Endothelial cell of umbilical vein (primary cell): ENCODE data around the gene PARP6. TPM values are rescaled to one million over a fixed set of nuclear protein-coding genes. Genes with fewer than 3 reads are reported as not detected.

Source experiments
- BruUV-seq: library from RNA; stranded (reverse); fragments of 400-500 nt; replicated peaks from 2 replicates; lab custom pipeline; 2021; lab: Mats Ljungman, UMichigan
- CTCF ChIA-PET: fragments of 300-600, 350-600 bp; sonication (Branson Sonifier 250); formaldehyde crosslinking; loops from one replicate; lab custom pipeline; 2021; ENCODE audit warnings: antibody characterized with exemption, inconsistent platforms; lab: Charles Lee
- POLR2A ChIA-PET: fragments of 300-600, 350-600 bp; sonication (Branson Sonifier 250); formaldehyde crosslinking; loops from one replicate; lab custom pipeline; 2021; ENCODE audit warnings: antibody characterized with exemption, inconsistent platforms; lab: Charles Lee
- DNase-seq: peaks from one replicate; pipeline ENCODE4 v3.0.0-alpha.2; 2011; ENCODE audit warnings: low read depth, low spot score
- FAIRE-seq: peaks from 2 replicates; lab custom pipeline; 2011; peaks lifted over from hg19 to GRCh38; lab: Jason Lieb, UNC
- H2AFZ ChIP-seq: 2 replicates; pipeline ENCODE4 v1.6.0; 2012; ENCODE audit warnings: low read depth, low read length, control low read depth, inconsistent platforms
- H3K27ac ChIP-seq: 2 replicates; pipeline ENCODE4 v1.5.1; 2011; ENCODE audit warnings: low read depth, mild to moderate bottlenecking, control low read depth, low read length, moderate library complexity; ENCODE audit not compliant: insufficient read depth
- H3K27me3 ChIP-seq, 2 experiments: 2 replicates each; pipeline versions ENCODE4 v1.6.0 to v1.6.1; 2011; ENCODE audit warnings: low read length in 2 of 2, mixed read lengths in 1 of 2; ENCODE audit not compliant: control insufficient read depth in 2 of 2, insufficient read depth in 2 of 2
- H3K36me3 ChIP-seq, 2 experiments: 2 replicates in 1 of 2; 3 replicates in 1 of 2; pipeline ENCODE4 v1.5.1; 2011; ENCODE audit warnings: low read length in 2 of 2, mild to moderate bottlenecking in 1 of 2, moderate library complexity in 1 of 2; ENCODE audit not compliant: control insufficient read depth in 2 of 2, insufficient read depth in 2 of 2; ENCODE audit errors: extremely low read depth in 1 of 2
- H3K4me1 ChIP-seq: 3 replicates; pipeline ENCODE4 v1.5.1; 2011; ENCODE audit warnings: mild to moderate bottlenecking, low read length; ENCODE audit not compliant: control insufficient read depth, insufficient read depth; ENCODE audit errors: extremely low read depth
- H3K4me2 ChIP-seq: 2 replicates; pipeline ENCODE4 v1.6.1; 2011; ENCODE audit warnings: low read length, control low read depth, mixed read lengths; ENCODE audit not compliant: insufficient read depth
- H3K4me3 ChIP-seq, 3 experiments: fragments of 200-600 bp in 1 of 3; sonication (generic), shearing (Covaris generic) in 1 of 3; replicated peaks in 1 of 3; 2 replicates each; pipeline ENCODE4 v1.5.1; 2011 to 2016; ENCODE audit warnings: control low read depth in 3 of 3, low read length in 3 of 3, mild to moderate bottlenecking in 2 of 3, inconsistent platforms in 1 of 3, low read depth in 1 of 3, moderate library complexity in 1 of 3; ENCODE audit not compliant: insufficient read depth in 1 of 3
- H3K79me2 ChIP-seq: 2 replicates; pipeline ENCODE4 v1.6.0; 2012; ENCODE audit warnings: low read length, inconsistent platforms; ENCODE audit not compliant: control insufficient read depth, insufficient read depth
- H3K9ac ChIP-seq: replicated peaks from 2 replicates; pipeline ENCODE3; 2011; ENCODE audit warnings: low read length, control low read depth; ENCODE audit not compliant: insufficient read depth; ENCODE audit errors: extremely low read depth
- H3K9me1 ChIP-seq: replicated peaks from 3 replicates; pipeline ENCODE4 v1.6.0; 2011; ENCODE audit warnings: mild to moderate bottlenecking, low read length; ENCODE audit not compliant: control insufficient read depth, insufficient read depth; ENCODE audit errors: extremely low read depth
- H3K9me3 ChIP-seq: replicated peaks from 2 replicates; pipeline ENCODE4 v1.5.1; 2012; ENCODE audit warnings: low read length, inconsistent platforms; ENCODE audit not compliant: control insufficient read depth, insufficient read depth
- H4K20me1 ChIP-seq: replicated peaks from 2 replicates; pipeline ENCODE3; 2011; ENCODE audit warnings: mild to moderate bottlenecking, low read length; ENCODE audit not compliant: control insufficient read depth, insufficient read depth; ENCODE audit errors: extremely low read depth
- CTCF ChIP-seq, 2 donors: IDR thresholded peaks; 1 replicate in 1 of 2; 2 replicates in 1 of 2; pipeline ENCODE4 v1.5.1; 2011; ENCODE audit warnings: low read length in 2 of 2, mild to moderate bottlenecking in 2 of 2, moderate library complexity in 2 of 2, control low read depth in 1 of 2, inconsistent platforms in 1 of 2, low read depth in 1 of 2; ENCODE audit not compliant: insufficient read depth in 1 of 2; ENCODE audit errors: extremely low read depth in 1 of 2
- EZH2 ChIP-seq: IDR thresholded peaks from 2 replicates; pipeline ENCODE4 v1.6.1; 2012; ENCODE audit warnings: borderline replicate concordance, low read depth, mild to moderate bottlenecking, moderate library complexity, low read length, inconsistent platforms; ENCODE audit not compliant: severe bottlenecking
- FOS ChIP-seq: IDR thresholded peaks from 2 replicates; pipeline ENCODE4 v1.6.1; 2011; ENCODE audit warnings: mild to moderate bottlenecking, low read length, moderate library complexity, borderline replicate concordance; ENCODE audit not compliant: insufficient read depth
- GATA2 ChIP-seq: IDR thresholded peaks from 2 replicates; pipeline ENCODE4 v1.7.0; 2011; ENCODE audit warnings: low read depth, mild to moderate bottlenecking, moderate library complexity, mixed read lengths, low read length; ENCODE audit not compliant: insufficient read length, insufficient read depth
- JUN ChIP-seq: IDR thresholded peaks from 2 replicates; pipeline ENCODE4 v1.6.1; 2011; ENCODE audit warnings: borderline replicate concordance, low read depth; ENCODE audit not compliant: insufficient read length, insufficient read depth
- MAX ChIP-seq: IDR thresholded peaks from 2 replicates; pipeline ENCODE4 v1.6.1; 2011; ENCODE audit not compliant: insufficient read depth, insufficient read length
- MYC ChIP-seq: IDR thresholded peaks from one replicate; pipeline ENCODE4 v1.6.1; 2011; ENCODE audit warnings: mild to moderate bottlenecking, low read depth, low read length
- POLR2A ChIP-seq: IDR thresholded peaks from 2 replicates; pipeline ENCODE4 v1.6.1; 2012; ENCODE audit warnings: low read depth, mild to moderate bottlenecking, control low read depth, low read length
- POLR2AphosphoS5 ChIP-seq: IDR thresholded peaks from 2 replicates; pipeline ENCODE4 v1.6.1; 2012; ENCODE audit warnings: low read depth, mild to moderate bottlenecking, control low read depth, low read length, moderate library complexity; ENCODE audit not compliant: insufficient read depth
- dilution Hi-C: fragments of 300-500 bp; cut with MboI; formaldehyde crosslinking; loops from one replicate; pipeline ENCODE4 v1.15.0; 2019; ENCODE audit warnings: low sequenced_read_pairs; ENCODE audit not compliant: extremely low pct_ligation_motif_present
- intact Hi-C: fragments of 100-400 bp; cut with micrococcal nuclease; formaldehyde crosslinking; loops from one replicate; pipeline ENCODE4 v1.10.0; 2022
- polyA plus RNA-seq, 4 experiments: library from polyadenylated mRNA; depleted of rRNA in 3 of 4; stranded (reverse) in 3 of 4; unstranded in 1 of 4; fragments of >200 nt; gene quantifications; 2 replicates each; pipeline versions ENCODE4 v1.2.1 to v1.2.3, GENCODE V29; 2011 to 2012; ENCODE audit warnings: missing spikeins in 1 of 4
- total RNA-seq: library from RNA; stranded (reverse); gene quantifications from 2 replicates; pipeline ENCODE4 v1.2.3, GENCODE V29; 2021

The PARP6 gene
- total and polyA plus RNA-seq, 2 donors (not counting 3 experiments of a cell fraction or from before 2014, with no cell fraction given), result 41.1 to 53.3 TPM

- H3K79me2 ChIP-seq, result no peaks in the 10 kb centered on the region
- no TSS peak for BruUV-seq
- TF ChIP-seq MYC (no peak), CTCF (IDR thresholded peaks at IDR 0.05; ENCODE audit: extremely low read depth in 1 of 2, insufficient read depth in 1 of 2, low read depth in 1 of 2, low read length in 2 of 2) (no peak), FOS (no peak), GATA2 (no peak), JUN (no peak), EZH2 (no peak), POLR2A (no peak), MAX (no peak), POLR2AphosphoS5 (no peak)
- H3K9me1 ChIP-seq, result no peaks in the 10 kb centered on the region
- H3K9me3 ChIP-seq, result no peaks in the 10 kb centered on the region
- no peak overlapping the region for H3K4me2 ChIP-seq
- H3K4me3 ChIP-seq, result no peak overlapping the region
- H3K4me1 ChIP-seq, result no peaks in the 10 kb centered on the region
- dilution Hi-C loops (no loop called here), intact Hi-C loops (loop anchor here (1.0 kb wide), 1 partner anchor 79 kb away; no protein-coding TSS in a partner anchor)
- H3K27me3 ChIP-seq, result peaks cover 0 to 7% of the 10 kb centered on the region in 2 experiments
- POLR2A ChIA-PET, result no interaction called here
- H3K9ac ChIP-seq, result no peak overlapping the region
- no peak for FAIRE-seq
- H4K20me1 ChIP-seq, result no peaks in the 10 kb centered on the region
- H2AFZ ChIP-seq, result no peak overlapping the region
- no peak overlapping the region for H3K27ac ChIP-seq
- peaks cover 12 to 21% of the 10 kb centered on the region in 2 experiments for H3K36me3 ChIP-seq
- CTCF ChIA-PET, result interaction anchor here (0.5 to 4.1 kb wide), 5 partner anchors 11 to 75 kb away, joined by 3 to 47 read pairs (median 3); no protein-coding TSS in a partner anchor
- no peak for DNase-seq
Observed at GRCh38 chr15:72196409-72197040, 75.8 kb downstream of the PARP6 start.
